TTC549 (cell line): Measurements from ENCODE around the gene RPGR.

Experiments
- FAIRE-seq: peaks from 2 replicates; lab custom pipeline; 2012; peaks lifted over from hg19 to GRCh38; lab: Jason Lieb, UNC

RPGR gene

DNA sequence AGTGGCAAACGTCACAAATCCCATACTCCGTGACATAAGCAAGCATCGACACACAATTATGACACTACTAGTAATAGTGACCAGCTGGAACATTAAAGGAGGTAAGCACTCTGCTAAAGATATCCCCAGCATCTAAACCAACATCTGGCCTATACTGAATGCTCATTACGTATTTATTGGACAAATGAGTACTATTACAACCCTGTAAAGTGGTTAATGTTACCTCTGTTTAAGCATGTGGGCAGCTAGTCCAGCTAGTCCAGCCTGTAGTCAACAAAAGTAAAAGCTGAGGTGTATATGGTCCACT lies 419 bp upstream of the RPGR start:
- no peak for FAIRE-seq

GRCh38 chrX:38326086-38326485 lies 1.2 kb downstream of the RPGR start:
- FAIRE-seq: no peak

DNA sequence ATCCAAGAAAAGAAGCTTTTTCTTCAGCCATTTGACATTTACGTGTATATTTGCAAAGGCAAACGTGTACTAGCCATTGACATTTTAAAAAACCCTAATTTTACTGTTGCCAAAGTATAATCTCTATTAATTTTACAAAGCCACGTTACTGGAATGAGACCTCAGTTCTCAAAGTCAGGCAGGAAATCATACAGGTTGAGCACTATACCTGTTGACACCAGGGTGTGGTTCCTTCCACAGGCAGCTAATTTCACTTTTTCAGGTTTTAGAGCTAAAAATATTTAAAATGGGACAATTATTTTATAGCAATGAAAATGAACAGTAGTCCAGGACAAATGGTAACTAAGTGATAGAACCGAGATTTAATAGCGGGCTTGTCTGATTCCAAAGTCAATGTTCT lies 6.5 kb downstream of the RPGR start:
- no peak for FAIRE-seq

DNA sequence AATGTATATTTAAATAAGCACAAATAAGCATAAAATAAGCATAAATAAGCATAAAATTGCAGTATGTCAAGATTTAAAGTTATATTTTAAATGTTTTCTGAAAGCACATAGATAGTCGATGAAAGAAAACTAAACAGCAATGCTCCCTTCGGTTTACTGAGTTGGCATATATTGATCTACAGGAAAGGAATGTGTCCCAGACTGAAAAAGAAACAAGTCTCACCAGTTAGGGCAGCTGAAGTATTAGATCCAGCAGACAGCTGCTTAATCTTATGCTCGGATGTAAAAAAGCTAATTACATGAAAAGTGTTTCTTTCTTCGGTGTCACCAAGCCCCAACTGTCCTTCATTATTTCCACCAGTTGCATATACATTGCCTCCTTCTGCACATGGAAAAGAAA lies 8.7 kb downstream of the RPGR start:
- no peak for FAIRE-seq

GRCh38 chrX:38318196-38318595 lies 9.1 kb downstream of the RPGR start:
- FAIRE-seq: no peak

GRCh38 chrX:38315186-38315585 lies 12.1 kb downstream of the RPGR start:
- FAIRE-seq: no peak

GRCh38 chrX:38313190-38313589 lies 14.1 kb downstream of the RPGR start:
- no peak for FAIRE-seq

DNA sequence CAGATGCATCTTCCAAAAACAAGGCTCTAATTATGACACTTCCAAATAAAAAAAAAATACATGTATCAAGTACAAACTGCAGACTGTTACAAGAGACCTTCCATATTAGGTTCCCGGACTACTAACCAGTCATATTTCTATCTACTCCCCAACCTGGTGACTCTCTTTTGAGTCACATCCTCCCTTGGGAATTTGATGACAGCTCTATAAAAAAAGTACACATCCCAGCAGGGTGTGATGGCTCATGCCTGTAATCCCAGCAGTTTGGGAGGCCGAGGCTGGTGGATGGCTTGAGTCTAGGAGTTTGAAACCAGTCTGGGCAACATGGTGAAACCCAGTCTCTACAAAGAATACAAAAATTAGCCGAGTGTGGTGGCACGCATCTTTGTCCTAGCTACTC lies 14.9 kb downstream of the RPGR start:
- FAIRE-seq: no peak

DNA sequence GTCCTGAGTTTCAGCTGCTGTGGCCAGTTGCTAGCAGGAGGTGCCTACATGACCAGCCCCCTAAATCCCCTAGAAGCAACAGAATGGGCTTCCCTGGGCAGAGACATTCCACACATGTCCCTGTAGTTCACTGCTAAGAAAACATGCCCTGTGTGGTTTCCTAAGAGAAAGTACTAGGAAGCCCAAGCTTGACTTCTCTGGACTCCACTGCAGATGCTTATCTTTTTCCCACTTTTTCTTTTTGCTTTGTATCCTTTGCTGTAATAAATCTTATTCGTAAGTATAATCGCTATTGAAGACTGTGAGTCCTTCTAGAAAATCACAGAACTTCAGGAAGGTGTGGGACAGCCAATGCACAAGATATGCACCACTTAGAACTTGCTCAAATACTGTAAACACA lies 15.6 kb downstream of the RPGR start:
- FAIRE-seq: no peak

DNA sequence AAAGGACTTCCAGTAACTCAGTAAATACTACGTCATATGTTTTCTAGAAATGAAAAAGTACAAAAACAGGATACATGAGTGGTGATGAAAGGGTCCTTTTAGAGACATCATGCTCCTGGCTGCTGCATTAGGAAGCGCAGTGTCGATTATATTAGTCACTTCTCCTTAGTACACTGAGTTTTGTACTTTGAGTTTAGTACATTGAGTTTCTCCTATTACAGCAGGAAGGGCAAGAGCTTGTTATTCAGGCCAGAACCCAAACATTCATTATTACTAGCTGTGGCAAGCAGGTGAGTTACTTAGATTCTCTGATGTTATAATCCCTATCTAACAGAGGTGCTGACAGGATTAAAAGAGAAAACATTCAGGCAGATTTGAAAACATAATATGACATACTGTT lies 21.3 kb downstream of the RPGR start:
- no peak for FAIRE-seq

DNA sequence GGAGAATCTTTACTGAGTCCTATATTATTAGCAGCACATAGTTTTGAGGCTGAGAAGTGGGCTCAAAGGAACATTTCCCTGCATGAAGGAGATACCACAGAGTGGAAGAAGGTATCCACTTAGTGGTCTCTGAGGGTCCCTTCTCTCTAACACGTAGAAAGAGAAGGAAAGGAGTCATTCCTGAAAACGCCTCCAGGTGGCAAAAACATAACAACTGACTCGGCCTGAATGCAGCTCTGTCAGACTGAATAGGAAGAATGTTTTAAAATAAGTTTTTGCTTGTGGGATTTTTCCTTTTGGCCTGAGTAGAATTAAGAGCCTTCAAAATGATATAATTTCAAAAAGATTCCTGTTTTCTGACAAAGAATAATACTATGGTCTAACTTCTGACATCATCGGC lies 23.3 kb downstream of the RPGR start:
- FAIRE-seq: no peak

- FAIRE-seq: no peak
Measured at GRCh38 chrX:38293741-38294140, 33.6 kb downstream of the RPGR start.

GRCh38 chrX:38287674-38288073 lies 39.6 kb downstream of the RPGR start:
- no peak for FAIRE-seq

DNA sequence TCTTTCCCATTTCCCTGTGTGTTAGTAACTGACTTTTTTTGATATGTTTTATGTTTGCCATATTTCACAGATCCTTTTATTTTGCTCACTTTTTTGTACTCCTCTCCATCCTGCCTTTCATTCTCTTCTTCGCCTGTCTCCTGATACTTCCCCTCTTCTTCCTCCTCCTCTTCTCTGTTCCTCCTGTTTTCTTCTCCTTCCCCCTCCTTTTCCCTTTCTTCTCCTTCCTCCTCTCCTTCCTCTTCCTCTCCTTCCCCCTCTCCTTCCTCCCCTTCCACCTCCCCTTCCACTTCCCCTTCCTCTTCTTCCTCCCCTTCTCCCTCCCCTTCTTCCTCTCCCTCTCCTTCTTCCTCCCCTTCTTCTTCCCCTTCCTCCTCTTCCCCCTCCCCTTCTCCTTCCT lies 41.7 kb downstream of the RPGR start:
- no peak for FAIRE-seq

GRCh38 chrX:38282049-38282448 lies 45.3 kb downstream of the RPGR start:
- no peak for FAIRE-seq

DNA sequence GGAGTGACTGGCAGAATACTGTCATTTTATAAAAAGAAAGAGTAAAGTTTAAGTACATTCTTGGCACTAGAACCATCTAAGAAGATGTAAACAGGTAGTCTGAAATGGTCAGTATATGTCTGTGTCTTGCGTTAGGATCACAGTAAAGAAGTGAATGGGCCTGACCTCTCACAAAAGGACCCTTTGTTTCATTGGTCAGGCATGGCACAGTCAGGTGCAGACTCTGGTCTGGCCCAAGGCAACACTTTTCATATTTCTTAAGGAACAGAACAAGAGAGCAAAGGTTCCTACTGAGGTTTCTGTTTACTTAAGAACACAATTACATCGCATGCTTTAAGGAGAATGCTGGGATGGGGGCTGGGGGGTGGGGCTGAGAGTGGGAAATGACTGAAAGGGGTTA lies 48.1 kb downstream of the RPGR start:
- no peak for FAIRE-seq

- FAIRE-seq: no peak
Measured at GRCh38 chrX:38278682-38279081, 48.6 kb downstream of the RPGR start.

DNA sequence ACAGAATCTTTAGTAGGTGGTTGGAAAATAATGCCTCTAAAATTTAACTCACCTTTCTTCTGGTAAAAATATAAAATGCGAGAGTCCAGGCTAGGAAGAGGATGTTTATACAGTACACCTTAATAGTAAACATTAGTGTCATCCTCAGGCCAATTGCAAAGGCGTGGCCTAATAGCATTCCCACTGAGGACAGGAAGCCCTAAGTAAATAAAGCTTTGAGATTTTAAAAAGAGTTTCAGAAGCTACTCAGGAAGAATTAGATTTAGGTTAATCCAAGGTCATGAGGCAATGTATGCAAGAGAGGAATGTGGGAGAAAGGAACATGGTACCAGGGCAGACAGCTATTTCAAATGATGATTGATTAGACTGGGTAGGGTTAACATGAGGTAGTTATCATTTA lies 49.5 kb downstream of the RPGR start:
- FAIRE-seq: no peak

- FAIRE-seq: no peak
Measured at GRCh38 chrX:38277136-38277535, 50.2 kb downstream of the RPGR start.

DNA sequence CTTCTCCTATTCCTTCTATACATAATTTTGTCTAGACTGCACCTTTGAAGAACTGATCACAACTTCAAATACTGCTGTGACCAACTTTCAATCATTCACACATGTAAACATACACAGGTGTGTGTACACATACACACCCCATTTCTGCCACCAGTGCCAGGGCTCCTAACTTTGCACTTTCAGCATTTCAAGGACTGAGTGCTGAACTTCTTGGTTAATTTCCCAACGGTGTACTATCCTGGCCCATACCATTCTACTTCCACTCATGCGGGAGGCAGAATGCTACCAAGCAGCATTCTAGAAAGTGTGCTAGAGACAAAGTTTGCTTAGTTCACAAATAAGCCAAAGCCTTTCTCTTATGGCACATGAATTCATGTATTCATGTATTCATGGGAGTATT lies 51.2 kb downstream of the RPGR start:
- FAIRE-seq: no peak

DNA sequence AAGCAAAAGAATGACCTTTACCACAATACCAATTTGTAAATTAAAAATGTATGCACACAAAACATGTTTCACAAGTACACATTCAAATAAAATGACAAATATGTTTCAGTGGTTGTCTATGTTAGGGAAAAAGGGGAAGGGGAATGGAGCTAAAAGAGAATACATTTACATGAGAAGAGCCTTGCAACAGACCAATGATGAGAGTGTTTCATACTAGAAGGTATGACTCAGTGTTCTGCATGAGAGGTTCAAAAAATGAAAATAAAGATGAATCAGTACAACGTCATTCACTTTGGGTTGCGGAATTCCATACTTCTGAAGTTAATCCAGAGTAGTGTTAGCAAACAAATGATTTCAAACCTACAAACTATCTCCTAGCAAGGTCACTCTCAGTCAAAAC lies 51.7 kb downstream of the RPGR start:
- no peak for FAIRE-seq

- FAIRE-seq: no peak
Measured at GRCh38 chrX:38273453-38273852, 53.9 kb downstream of the RPGR start.

DNA sequence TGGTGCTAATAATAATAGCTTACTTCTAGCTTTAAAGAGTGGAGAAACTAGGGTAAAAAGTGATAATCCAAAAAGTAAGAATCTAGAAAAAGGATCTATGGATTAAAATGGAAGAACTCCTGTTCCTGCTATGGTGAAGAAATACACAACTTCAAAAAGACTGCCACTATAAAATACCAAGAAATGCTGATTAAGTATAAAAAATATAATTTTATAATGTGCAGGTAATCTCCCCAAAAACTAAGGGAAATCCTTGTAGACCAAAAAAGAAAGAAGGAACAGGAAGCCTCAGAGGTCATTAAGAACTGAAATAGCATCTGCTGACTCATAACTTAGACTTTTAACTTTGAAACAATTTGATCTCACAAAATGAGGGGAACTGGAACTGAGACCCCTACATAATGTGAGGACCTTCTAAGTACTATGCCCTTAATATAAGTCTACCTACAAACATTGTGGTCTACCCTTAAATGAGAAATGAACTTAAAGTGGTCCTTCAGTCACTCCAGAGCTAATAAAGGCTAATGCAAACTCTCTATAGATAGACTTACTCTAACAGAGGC lies 56.1 kb downstream of the RPGR start:
- no peak for FAIRE-seq

GRCh38 chrX:38268011-38268410 lies 59.3 kb downstream of the RPGR start:
- no peak for FAIRE-seq
